ENCODE measurements around the gene LYST.
"Not testable (repeated sequence)": the region's sequence is repeated elsewhere in the genome, so short reads cannot be mapped to it uniquely, and the experiment has no call there.

Gene LYST

DNA sequence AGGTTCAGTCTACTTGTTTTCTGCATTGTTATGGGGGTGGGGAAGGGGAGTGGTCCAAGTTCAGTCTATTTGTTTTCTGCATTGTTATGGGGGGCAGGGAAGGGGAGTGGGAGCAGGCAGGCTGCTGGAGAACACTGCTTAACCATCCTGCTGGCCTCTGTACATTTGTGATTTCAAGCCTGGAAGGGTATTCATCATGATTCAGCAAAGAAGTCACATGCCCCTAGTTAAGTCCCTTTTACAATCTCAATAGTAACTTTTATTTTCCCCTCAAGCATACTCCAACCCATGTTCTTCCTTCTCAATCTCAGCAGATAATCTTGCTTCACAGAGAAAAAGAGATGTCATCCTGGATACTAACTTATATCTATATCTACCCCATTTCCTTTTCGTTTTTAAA, 7.9 kb downstream of the LYST start:
- DNase-seq, result no peak

DNA sequence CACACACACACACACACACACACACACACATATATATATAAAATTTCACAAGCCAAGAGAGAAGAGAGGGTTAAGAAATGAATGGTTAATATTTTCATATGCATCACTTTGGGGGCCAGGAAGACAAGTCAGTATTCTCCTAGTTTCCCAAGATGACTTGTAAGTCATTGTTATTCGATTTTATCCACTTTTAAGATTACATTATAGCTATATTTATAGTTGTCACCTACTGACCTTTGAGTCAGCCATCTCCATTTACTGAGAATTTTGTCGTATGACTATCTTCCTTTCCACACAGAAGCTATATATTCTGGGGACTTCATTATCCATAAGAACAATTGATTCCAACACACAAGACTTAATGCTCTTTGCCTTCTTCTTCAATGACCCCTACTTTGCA, 8.9 kb downstream of the LYST start:
- no peak for DNase-seq

DNA sequence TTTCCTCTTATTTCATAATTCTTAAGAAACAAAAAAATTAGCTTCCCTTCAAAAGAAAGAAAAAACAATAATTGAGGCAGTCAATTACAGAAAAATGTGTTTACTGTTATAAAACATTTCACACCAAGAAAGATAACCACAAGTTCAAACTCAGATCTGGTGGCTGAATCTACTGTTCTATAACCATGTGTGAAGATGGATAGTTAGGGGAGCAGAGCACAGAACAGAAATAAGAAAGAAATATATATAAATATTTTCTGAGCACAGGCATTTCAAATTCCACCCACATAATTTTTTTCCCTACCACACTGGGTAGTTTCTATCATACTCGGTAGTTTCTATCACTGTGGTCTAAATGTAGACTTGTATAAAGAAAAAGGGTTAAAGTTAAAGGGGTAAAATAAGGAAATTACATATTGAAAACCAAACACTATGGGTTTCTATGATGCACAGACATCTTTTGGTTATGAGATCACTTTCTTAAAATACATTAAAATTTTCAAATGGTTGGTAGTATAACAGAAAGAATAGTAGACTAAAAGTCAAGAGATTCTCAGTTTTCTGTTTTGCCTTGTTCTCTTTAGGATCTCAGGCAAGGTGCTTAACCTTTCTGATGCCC, 10.8 kb downstream of the LYST start:
- DNase-seq, result no peak

DNA sequence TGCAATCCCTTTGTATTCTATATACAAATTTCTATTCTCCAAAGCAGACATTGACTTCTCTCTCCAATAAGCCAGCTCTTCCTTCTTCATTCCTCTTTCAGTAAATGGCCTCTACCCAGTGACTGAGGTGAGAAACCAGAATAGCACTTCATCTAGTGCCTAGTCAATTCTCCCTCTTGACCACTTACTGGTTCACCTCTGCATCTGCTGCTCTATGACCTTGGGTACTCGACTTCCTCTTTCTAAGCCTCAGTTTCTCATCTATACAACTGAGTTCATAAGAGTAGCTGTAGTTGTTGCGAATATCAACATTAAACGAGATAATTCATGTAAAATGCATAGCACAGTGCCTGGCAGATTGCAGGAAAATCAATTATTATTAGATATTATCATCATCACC, 12.4 kb downstream of the LYST start:
- DNase-seq, result no peak

DNA sequence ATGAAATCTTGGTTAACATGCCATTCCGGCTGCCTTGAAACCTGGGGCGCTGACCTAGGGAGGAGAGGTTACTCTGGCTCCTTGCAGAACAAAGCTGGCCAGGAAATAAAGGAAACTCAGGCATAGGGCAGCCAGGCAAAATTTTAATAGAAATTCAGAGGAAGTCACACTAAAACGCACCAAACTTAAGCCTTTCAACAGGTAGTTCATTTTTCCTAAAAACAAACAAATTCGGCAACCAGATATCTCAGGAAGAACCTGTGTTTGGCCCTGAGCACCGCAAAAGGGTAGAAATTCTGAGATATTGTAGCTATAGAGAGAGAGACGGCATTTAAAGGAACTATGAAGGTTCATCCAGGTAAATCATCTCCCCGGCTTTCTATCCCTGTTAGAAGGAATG, 13.1 kb downstream of the LYST start:
- DNase-seq, result no peak

DNA sequence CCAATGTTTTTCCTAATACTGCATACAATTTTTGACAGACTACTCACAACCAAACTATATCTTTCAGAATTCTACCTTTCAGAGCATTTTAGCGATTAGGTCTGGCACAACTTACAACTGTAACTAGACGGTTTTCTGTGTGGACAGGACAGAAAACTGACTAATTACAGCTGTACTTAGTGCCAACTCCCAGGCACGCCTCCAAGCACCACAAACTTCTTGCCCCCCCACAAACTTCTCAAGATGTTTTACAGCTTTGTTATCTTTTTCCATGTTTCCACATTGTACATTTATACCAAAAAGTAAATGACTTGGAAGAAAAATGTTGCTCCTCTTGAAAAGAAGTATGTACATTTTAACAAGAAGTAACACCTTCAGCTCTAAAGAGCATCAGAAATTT, 13.8 kb downstream of the LYST start:
- DNase-seq, result no peak

DNA sequence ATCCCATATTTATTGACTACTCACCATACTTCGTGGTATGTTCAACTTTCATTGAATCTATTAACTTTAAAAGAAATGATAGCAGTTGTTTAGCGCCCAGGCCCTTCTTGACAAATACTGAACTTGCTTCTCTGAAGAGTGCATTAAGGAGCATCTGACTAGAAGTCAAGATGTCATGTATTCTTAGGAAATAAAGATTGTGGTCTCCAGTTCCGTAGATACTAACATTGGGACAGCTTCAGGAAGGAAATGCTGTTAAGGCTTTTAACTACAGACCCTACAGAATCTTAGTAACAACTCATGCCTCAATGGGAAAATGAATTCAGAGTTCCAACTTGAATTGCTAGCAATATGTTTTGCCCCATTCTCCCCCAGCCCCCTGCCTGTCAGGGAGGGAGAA, 14.8 kb downstream of the LYST start:
- DNase-seq, result no peak

DNA sequence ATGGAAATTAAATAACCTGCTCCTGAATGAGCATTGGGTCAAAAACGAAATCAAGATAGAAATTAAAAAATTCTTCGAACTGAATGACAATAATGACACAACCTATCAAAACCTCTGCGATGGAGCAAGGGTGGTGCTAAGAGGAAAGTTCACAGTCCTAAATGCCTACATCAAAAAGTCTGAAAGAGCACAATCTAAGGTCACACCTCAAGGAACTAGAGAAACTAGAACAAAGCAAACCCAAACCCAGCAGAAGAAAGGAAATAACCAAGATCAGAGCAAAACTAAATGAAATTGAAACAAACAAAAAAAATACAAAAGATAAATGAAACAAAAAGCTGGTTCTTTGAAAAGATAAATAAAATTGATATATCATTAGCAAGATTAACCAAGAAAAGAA, 18.5 kb downstream of the LYST start:
- not testable (repeated sequence) for DNase-seq

DNA sequence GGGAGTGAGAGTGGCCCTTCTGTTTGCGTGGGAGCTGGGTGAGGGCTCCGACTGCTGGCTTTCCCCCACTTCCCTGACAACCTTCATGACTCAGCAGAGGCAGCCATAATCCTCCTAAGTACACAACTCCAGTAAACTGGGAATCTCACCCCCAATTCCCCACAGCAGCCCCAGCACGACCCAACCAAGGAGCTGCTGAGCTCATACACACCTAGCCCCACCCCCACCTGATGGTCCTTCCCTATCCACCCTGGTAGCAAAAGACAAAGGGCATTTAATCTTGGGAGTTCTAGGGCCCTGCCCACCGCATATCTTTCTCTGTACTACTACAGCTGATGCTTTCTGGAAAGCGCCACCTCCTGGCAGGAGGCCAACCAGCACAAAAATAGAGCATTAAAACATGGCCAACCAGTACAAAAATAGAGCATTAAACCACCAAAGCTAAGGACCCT, 21.0 kb downstream of the LYST start:
- not testable (repeated sequence) for DNase-seq

DNA sequence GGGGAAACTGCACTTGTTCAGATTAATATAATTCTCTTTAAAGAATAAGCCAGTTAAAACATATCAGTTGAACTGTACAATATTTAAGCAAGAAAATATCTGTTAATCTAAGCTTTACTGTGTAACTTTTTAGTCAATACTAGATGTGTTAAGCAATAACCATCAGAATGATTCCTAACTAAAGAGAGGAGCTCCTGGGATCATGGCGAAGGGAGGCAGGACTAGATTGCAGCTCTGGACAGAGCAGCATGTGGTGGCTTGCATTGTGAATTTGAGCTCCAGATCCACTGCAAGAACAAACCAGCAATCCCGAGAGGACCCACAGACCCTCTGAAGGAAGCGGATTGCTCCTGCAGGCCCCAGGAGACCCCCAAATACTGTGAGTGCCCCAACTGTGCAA, 21.9 kb downstream of the LYST start:
- DNase-seq, result no peak

DNA sequence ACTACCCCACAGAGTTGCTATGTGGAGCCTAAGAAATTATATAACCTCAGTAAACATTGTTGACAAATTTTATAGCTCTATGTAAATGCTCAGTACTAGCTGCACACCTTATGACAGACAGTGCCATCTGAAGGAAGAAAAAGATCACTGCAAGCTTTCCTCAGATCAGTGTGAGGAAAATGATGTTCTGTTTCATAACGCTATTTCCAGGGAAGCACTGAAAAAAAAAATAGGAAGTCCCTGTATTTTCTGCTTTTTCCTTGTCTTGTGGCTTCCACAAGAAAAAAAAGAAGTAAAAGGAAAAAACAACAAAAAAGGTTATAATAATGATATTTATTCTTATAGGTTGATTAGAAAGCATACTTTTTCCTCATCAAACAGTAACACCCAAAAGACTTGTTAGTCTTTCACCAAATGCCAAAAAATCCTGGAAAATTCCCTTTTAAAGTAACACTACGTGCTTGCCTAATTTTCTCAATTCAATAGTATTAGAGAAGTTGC, 23.2 kb downstream of the LYST start:
- DNase-seq, result no peak

DNA sequence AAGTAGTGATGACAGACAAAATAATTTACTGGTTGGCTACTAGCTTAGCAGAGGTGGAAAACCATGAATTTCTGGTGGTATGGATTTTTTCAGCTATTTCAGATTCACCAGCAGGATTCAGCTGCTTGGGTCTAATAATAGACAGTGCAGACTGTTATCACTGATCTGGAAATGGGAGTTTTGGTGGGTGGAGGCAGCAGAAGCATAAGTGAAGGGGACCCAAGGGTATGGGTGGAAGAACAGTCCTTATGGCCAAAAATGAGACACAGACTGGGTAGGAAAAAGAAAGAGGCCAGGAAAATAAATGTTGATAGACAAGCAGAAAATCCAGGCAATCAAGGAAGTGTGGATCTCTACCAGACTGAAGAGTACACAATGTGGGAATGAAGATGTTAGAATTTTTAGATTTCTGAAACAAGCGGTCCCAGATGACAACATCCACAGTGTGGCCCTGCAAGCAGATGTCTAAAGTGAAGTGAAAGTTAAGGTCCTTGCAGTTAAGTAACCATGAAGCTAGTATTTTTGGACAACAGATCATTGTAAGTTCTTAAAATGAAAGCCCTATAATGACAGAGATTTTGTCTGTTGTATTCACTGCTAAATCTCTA, 24.7 kb downstream of the LYST start:
- DNase-seq, result no peak

DNA sequence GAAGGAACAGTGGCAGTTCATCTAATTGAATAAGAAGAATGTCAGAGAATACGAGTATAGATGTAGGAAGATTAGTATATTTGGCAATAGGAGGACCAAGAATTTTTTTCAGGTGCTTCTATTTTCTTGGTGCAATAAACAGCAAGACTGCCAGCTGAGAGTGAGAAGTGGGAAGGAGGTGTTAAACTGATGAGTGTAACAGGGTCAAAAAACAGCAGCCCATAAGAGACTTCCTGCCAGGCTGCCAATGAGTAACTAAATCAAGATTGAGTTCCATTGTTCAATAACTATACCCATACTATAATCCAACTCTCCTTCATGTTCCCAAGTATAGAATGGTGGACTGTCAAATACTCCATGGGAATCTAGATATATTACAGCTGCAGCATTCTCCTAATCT, 28.7 kb downstream of the LYST start:
- DNase-seq, result no peak

DNA sequence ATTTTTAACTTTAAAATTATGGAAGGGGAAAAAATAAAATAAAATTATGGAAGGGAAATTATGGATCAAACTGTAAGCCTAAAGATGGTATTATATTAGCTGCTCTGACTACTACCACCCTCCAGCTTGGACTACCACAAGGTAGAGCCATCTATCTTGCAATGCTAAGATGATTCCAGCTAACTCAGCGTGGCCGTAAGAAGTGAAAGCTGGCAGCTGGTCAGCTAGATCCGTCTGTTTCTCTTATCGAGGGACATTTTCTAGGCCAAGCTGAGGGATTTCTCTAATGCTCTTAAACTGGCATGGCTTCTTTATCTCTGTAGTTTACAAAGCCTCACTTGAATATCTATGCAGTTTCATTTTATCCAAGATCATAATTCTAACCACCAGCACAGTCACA, 31.5 kb downstream of the LYST start:
- DNase-seq, result no peak

DNA sequence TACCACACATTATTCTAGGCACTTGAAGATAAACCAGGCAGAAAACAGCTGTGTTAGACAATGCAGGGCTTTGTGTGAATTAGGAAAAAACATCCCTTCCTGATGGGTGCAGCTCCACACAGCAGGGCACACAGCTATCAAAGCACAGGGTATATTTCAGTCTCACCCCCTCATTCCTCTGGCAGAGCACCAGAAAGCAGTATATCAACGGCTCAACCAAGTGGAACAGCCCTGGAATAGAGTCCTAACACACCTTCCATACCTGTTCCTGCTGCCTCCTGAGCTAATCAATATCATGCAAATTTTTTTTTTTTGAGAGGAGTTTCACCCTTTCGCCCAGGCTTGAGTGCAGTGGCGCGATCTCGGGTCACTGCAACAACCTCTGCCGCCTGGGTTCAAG, 32.1 kb downstream of the LYST start:
- DNase-seq, result no peak

DNA sequence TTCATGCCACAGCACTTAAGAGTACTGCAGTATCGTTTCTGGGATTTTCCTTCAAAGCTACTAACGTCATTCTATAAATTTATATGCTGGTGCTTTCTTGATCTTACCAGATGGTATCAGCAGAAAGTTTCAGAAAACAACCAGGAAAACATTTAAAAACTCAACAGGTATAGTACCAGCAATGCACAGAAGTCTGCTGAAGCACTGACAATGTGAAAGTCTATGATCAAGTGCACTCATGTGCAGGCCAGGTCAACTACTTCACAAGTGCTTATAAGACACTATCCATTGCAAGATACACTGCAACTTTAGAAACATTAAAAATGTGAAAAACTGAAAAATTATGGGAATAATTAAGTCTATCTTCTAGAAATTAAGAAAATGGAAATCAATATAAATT, 34.7 kb downstream of the LYST start:
- no peak for DNase-seq

DNA sequence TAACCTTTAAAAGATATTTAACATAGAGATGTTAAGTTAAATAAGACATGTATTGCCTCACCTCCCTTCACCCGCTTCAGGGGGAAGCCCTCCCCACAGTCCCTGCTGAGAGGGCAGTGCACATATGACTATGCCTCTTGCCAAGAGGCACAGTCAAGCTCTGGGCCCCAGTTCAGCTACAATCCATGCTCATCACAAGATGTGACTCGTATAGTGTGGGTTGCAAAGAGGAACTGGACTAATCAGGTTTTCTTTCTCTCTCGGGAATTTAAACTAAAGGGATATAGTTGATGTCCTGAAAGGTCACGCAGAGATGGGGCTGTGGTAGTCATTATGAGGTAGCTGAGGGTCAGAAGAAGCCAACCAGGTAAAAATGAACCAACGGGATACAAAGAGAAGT, 35.6 kb downstream of the LYST start:
- no peak for DNase-seq

DNA sequence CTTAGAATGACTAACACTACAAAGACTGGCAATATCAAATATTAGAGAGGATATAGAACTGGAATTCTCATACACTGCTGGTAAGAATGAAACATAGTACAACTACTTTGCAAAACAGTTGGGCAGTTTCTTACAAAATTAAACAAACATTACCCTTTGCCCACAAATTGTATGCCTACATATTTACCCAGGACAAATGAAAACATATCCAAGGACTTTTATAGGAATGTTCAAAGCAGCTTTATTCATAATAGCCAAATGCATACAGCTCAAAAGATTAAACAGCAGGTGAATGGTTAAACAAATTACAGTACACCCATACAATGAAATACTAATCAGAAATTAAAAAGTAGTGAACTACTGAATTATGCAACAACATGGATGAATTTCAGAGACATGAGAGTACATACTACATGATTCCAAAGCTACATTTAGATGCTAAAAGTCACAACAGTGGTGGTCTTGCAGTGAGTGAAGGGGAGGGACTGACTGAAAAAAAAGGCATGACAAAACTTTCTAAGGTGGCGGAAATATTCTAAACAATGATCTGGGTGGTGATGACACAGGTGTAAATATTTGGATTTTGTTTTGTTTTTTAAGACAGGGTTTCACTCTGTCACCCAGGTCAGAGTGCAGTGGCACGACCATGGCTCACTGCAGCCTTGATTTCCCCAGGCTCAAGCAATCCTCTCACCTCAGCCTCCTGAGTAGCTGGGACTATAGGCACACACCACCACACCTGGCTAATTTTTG, 40.4 kb downstream of the LYST start:
- DNase-seq, result no peak

DNA sequence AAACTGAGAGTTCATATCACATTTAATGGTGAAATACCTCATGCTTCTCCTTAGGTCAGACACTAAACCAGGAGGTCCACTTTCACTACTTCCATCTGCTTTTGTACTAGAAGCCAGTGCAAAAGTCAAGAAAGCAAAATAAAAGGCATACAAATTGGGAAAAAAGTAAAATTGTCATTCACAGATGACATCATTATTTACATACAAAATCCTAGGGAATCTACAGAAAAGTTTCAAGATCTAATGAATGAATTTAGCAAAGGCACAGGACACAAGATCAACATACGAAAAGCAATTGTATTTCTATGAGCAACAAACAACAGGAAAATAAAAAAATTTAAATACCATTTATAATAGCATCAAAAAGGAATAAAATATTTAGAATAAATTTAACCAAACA, 41.5 kb downstream of the LYST start:
- DNase-seq, result no peak

DNA sequence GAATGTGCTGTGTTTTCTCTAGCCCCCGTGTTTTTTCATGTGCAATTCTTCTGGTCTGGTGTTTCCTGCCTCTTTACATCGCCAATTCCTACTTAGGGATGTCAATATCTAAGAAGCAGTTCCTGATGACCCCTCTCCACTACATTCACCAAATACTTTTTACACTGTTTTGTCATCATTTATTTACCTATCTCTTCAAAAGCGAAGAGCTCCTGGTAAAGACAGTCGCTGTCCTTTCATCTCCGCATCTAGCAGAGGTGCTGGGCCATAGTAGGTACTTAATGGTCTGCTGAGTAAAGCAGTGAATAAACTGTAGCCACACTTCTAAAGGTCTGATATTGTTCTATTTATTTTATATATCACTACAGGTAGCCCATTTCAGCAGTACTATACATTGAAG, 43.0 kb downstream of the LYST start:
- DNase-seq, result no peak

DNA sequence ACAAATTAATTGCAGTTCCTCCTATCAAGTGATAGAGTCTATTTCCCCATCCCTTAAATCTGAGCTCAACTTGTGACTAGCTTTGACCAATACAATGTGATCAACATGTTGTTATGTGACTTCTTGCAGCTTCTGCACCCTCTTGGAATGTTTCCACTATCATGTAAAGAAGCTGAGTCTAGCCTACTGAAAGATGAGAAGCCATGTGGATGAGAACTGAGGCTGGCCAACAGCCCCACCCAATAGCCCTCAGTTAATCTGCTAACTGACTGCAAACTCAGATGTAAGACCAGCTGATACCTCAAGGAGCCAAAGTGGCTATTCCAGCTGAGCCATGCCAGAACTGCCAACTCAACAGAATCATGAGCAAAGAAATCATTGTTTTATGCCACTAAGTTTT, 44.0 kb downstream of the LYST start:
- no peak for DNase-seq

DNA sequence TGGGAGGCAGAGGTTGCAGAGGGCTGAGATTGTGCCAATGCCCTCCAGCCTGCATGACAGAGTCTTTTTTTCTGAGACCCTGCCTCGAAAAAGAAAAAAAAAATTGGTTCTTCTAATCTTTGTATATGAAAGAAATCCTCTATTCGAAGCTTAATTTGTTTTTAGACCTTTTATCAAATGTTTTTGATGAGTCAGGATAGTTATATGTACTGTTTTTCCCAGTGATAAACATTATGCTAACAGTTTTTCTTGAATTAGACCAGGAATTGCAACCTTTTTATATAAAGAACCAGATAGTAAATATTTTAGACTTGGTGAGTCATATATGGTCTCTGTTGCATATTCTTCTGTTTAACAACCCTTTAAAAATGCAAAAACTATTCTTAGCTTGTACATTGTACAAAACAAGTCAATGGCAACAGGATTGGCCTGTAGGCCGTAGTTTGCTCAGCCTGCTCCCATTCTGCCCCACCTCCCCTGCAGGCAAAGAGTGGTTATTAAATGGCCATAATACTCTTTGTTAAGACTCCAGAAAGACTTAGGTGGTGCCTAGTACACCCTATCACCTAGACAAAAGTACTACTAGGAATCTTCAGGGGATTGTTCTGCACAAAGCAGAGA, 45.2 kb downstream of the LYST start:
- no peak for DNase-seq

DNA sequence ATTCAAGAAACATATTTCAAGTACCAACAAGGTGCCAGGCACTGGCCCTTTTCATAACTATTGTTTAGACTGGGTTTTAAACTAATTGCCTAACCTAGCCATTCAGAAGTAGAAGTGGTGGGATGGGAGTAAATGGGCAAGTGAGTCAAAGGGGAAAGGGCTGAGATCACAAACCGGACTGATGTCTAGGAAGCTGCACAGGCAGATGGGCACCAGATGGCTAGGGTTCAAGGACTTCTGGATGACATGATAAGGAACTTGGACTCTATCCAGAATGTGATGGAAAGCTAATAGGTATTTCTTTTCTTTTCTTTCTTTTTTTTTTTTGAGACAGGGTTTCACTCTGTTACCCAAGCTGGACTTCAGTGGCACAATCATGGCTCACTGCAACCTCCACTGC, 46.6 kb downstream of the LYST start:
- no peak for DNase-seq

DNA sequence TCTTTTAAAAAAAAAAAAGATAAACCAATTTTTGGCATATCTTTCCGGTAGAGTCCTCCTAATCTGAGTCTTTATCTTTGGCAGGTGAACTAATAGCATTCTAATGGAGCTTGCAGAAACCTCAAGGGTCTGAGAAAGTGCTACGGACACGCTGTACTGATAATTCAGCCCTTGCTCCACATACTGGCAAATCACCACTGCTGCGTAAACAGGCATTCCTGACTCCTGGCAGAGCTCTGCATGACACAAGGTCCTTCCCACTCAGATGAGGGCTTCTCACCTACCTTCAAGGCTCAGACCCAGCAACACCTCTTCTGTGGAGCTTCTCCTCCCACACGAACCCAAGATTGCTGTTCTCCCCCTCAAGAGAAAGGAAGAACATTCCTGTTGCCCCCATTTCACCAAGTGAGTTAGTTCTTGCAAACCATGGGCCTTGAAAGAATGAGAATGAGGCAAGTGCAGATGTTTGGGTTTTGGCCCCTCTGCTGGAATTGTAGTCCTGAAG, 48.0 kb downstream of the LYST start:
- DNase-seq, result no peak

Data from right forelimb (tissue), 1 donor.